HG03520 (cell line): ENCODE data around the gene MAP2K6.
"Not testable (repeated sequence)": the region's sequence is repeated elsewhere in the genome, so short reads cannot be mapped to it uniquely, and the experiment has no call there.

Experiments
- ATAC-seq: cut with Tn5 transposase; IDR thresholded peaks from one replicate; pipeline ENCODE4 v1.9.1; 2021; ENCODE audit warnings: mild to moderate bottlenecking, moderate library complexity; ENCODE audit not compliant: unreplicated experiment

MAP2K6 gene

GRCh38 chr17:69454051-69454450 is 39.6 kb downstream of the MAP2K6 start:
- no peak for ATAC-seq

GRCh38 chr17:69455040-69455439 is 40.5 kb downstream of the MAP2K6 start:
- ATAC-seq: no peak

GRCh38 chr17:69457603-69458002 is 43.1 kb downstream of the MAP2K6 start:
- ATAC-seq: no peak

- ATAC-seq: no peak
Observed at GRCh38 chr17:69460963-69461922, 46.7 kb downstream of the MAP2K6 start.

- no peak for ATAC-seq
Observed at GRCh38 chr17:69461951-69462369, 47.5 kb downstream of the MAP2K6 start.

- no peak for ATAC-seq
Observed at GRCh38 chr17:69462882-69463281, 48.4 kb downstream of the MAP2K6 start.

- ATAC-seq: no peak
Observed at GRCh38 chr17:69466451-69466850, 52.0 kb downstream of the MAP2K6 start.

- no peak for ATAC-seq
Observed at GRCh38 chr17:69466905-69467667, 52.6 kb downstream of the MAP2K6 start.

- no peak for ATAC-seq
Observed at GRCh38 chr17:69468207-69468606, 53.7 kb downstream of the MAP2K6 start.

- ATAC-seq: no peak
Observed at GRCh38 chr17:69470702-69471101, 56.2 kb downstream of the MAP2K6 start.

- no peak for ATAC-seq
Observed at GRCh38 chr17:69471406-69471805, 56.9 kb downstream of the MAP2K6 start.

GRCh38 chr17:69473841-69474831 is 59.6 kb downstream of the MAP2K6 start:
- no peak for ATAC-seq

GRCh38 chr17:69477204-69477902 is 62.9 kb downstream of the MAP2K6 start:
- no peak for ATAC-seq

- no peak for ATAC-seq
Observed at GRCh38 chr17:69477903-69478266, 63.4 kb downstream of the MAP2K6 start.

- ATAC-seq: no peak
Observed at GRCh38 chr17:69478916-69479315, 64.4 kb downstream of the MAP2K6 start.

- ATAC-seq: not testable (repeated sequence)
Observed at GRCh38 chr17:69479756-69480155, 65.3 kb downstream of the MAP2K6 start.

GRCh38 chr17:69480245-69480644 is 65.7 kb downstream of the MAP2K6 start:
- ATAC-seq: no peak

- ATAC-seq: no peak
Observed at GRCh38 chr17:69485251-69485661, 70.8 kb downstream of the MAP2K6 start.

- no peak for ATAC-seq
Observed at GRCh38 chr17:69485901-69486643, 71.6 kb downstream of the MAP2K6 start.
